NCI-H2081 treated with DMSO at 0.1 percent for 48 hours (cell line): ENCODE results near the gene NCAPG2.

Experiments
- DNase-seq: peaks from one replicate; lab custom pipeline; 2025; lab: John Stamatoyannopoulos, UW

The NCAPG2 gene, protein sequence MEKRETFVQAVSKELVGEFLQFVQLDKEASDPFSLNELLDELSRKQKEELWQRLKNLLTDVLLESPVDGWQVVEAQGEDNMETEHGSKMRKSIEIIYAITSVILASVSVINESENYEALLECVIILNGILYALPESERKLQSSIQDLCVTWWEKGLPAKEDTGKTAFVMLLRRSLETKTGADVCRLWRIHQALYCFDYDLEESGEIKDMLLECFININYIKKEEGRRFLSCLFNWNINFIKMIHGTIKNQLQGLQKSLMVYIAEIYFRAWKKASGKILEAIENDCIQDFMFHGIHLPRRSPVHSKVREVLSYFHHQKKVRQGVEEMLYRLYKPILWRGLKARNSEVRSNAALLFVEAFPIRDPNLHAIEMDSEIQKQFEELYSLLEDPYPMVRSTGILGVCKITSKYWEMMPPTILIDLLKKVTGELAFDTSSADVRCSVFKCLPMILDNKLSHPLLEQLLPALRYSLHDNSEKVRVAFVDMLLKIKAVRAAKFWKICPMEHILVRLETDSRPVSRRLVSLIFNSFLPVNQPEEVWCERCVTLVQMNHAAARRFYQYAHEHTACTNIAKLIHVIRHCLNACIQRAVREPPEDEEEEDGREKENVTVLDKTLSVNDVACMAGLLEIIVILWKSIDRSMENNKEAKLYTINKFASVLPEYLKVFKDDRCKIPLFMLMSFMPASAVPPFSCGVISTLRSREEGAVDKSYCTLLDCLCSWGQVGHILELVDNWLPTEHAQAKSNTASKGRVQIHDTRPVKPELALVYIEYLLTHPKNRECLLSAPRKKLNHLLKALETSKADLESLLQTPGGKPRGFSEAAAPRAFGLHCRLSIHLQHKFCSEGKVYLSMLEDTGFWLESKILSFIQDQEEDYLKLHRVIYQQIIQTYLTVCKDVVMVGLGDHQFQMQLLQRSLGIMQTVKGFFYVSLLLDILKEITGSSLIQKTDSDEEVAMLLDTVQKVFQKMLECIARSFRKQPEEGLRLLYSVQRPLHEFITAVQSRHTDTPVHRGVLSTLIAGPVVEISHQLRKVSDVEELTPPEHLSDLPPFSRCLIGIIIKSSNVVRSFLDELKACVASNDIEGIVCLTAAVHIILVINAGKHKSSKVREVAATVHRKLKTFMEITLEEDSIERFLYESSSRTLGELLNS

DNA sequence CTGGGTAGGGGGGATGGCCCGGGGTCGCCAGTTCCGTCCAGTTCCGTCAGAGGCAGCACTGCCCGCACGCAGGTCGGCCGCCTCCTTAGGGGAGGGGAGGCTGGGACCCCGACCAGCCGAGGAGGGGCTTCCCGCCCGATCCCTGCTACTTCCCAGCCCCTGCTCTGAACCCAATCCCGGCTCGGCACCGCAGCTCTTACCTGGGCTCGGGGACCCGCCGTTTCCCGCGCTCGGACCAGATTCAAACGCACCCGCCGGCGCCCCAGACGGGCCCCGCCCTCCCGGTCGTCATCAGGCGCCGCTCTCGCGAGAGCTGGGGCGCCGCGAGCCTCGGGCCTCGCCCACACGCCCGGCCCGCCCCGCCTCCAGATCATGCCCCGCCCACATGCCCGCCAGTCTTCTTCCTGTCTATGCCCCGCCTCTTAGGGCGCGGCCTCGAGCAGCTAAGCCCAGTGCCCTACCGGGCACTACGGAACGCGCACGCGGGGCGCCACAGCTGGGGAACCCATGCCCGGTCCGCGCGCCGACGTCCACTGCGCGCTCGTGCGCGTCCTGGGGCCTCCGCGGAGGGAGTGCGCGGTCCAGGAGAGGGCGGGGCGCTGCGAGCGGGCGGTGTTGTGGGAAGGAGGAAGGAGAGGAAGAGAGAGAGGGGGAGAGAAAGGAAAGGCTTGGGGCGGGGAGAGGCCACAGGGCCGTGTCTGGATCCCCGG is at the start of gene NCAPG2:
Gene NCAPG2 (minus strand): TSS at position 281 of the 710 bp plus-strand sequence. CDS start 2,905 bp downstream, outside the sequence.
- peak; percentile 94 for DNase-seq

DNA sequence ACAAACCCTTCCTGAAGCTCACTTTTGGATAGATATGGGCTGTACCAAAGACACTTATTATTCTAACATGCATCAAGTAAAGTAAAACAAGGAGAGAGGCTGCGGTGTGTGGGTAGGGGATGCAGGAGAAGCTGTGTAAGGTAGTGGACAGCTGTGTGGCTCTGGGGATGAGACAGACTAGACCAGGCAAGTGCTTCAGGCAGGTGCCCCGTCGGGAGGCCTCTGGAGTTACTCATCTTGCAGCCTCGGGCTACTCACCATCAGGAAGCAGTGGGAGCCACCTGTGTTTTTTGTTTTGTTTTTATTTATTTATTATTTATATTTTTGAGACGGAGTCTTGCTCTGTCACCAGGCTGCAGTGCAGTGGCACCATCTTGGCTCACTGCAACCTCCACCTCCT is 49.3 kb upstream of the NCAPG2 start:
- DNase-seq: no peak

DNA sequence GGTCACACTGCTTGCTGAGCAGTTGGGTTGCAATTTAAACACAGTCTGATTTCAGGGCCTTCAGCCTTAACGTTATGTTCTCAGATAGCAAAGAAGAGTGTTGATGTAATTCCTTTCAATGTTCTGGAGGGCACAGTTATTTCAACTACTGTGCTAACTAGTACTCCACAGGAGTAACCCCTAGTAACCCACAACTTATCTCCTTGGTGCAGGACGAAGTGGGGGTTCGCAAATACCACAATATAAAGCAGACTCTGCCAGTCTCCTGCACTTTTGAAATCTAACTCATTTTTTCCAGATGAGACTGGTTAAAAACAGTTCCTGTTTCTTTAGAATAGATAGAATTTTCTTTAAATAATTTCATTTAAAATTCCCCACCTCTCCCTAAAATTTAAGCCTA is 47.1 kb upstream of the NCAPG2 start:
- no peak for DNase-seq

DNA sequence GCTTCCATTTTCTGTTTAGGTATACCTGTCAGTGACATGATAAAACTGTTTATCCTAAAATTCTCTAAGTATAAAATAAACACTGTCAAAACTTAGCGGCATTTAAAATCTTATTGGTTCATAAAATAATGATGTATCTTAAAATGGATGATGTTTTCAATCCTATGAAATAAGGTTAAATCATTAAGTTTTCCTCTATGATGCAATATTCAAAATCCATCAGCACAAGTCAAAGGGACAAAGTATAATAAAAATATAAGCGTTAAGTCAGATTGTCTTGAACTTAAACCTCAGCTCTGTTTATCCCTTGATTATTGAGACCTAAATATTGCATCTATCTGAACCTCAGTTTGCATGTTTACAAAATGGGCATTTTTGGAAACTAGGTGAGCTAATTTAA is 46.6 kb upstream of the NCAPG2 start:
- no peak for DNase-seq

DNA sequence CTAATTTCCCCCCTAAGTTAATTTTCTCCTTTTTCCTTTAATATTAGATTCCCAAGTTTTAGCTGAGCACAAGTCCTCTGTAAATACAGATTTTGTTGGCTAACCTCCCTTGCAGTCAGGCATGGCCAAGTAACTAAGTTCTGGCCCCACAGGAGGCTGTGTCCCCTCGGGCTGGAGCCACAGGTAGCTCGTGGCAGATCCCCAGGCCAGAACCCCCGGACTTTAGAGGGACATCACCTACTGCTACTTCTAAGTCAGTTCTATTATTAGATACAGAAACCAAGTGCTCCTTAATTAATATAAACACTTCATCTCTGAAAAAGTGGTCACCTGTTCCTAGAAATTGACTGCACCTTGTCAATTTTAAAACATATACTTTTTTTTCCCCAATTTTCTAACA is 46.1 kb upstream of the NCAPG2 start:
- no peak for DNase-seq

DNA sequence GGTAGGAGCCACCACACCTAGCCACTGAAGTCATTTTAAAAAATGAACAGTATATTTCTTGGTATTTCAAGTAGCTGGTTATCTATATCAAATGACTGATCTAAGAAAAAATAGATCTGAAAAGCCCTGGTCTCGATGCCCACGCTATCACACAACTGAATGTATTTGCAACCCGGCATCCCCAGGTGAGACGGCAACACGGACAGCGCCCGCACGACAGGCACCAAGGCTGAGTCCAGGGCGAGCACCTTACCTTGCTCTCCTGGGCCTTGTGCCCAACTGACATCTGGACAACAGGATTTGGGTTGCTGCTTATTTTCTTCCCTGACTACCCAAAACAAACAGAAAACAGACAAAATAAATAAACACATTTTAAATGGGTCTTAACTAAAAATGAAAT is 44.8 kb upstream of the NCAPG2 start:
- no peak for DNase-seq

DNA sequence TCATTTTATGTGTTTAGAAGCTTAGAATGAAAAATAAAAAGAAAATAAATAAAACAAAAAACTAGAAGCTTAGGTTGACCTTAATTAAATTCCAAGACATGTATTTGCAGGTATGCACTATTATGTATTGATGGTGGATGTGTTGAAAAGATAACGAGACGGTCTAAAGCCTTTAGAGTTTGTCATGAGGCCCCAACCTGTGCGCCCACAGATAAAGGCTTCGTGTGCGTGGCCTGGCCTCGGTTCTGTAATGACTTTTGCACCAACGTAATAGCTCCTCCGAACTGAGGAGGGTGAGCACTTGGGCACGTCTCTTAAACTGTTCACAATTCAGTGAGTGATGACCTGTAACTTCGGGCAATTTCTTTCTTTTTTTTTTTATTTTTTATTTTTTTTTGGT is 43.7 kb upstream of the NCAPG2 start:
- no peak for DNase-seq

DNA sequence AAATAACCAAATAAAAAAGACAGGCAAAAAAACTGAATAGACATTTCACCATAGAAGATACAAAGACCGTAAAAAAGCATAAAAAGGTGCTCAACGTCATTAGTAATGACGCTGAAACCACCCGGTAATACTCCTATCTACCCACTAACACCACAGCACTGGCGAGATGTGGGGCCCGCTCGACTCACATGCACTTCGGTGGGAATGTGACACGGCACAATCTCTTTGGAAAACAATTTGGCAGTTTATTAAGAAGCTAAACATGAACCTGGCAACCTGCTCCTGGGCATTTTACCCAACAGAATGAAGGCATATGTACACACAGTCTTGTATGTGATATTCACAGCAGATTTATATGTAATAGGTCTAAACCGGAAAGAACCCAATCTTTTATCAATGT is 42.8 kb upstream of the NCAPG2 start:
- DNase-seq: no peak

DNA sequence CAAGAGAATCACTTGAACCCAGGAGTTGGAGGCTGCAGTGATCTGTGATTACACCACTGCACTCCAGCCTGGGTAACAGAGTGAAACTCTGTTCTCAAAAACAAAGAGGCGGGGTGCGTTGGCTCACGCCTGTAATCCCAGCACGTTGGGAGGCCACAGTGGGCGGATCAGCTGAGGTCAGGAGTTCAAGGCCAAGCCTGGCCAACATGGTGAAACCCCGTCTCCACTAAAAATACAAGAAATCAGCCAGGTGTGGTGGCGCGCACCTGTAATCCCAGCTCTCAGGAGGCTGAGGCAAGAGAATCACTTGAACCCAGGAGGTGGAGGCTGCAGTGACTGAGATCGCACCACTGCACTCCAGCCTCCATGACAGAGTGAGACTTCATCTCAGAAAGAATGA is 42.4 kb upstream of the NCAPG2 start:
- DNase-seq: no peak

DNA sequence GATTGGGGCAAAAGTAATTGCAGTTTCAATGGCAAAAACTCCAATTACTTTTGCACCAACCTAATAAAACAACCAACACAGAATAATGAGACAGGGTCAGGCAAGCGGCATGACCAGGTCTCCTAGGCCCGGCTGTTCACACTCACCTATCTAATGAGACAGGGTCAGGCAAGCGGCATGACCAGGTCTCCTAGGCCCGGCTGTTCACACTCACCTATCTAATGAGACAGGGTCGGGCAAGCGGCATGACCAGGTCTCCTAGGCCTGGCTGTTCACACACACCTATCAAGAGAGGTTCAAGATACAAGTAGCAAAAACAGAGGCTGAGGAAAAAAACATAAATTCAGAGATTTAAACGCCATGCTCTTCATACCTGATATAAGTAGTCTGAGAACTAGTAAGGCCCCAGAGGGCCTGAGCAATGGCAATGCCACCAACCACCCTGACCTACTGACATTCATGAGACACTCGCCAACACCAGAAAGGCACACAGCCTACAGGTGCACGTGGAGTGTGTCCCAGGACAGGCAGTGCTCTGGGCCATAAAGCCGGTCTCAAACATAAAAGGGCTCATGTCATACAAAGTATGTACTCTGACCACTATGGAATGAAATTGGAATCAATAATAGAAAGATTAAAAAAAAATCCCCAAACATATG is 40.6 kb upstream of the NCAPG2 start:
- no peak for DNase-seq

DNA sequence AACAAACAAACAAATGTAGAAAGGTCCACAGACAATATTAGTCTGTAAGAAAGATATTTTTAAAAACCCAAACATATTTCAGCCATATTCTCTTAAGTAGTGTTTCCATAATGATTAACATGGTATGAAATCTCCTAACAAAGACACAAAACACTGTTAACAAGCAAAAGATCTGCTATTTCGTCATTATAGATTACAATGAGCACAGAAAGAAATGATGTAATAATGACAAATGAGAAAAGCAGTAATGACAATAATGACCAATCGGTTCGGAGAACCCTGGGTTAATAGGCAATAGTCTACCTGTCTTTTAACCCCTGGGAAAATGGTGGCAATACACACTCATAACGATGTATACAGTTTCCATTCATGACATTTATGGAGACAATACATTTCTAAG is 39.5 kb upstream of the NCAPG2 start:
- no peak for DNase-seq

DNA sequence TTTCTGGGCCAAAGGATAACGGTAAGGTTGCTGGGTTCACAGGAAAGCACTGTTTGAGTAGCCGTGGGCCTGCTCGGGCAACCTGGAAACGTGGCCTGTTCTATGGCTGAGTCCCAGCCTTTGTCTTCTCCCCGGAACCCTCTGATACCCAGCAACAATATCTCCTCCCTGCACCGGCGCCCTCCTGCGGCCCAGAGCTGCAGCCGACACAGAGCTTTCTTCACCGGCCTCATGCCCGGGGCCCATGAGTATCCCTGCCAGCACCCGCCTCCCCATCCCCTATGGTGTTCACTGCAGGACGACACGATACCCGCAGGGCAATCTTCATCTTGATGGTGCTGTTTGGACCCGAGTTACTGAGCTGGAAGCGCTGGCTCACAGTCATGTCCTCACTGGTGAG is 38.6 kb upstream of the NCAPG2 start:
- DNase-seq: no peak

DNA sequence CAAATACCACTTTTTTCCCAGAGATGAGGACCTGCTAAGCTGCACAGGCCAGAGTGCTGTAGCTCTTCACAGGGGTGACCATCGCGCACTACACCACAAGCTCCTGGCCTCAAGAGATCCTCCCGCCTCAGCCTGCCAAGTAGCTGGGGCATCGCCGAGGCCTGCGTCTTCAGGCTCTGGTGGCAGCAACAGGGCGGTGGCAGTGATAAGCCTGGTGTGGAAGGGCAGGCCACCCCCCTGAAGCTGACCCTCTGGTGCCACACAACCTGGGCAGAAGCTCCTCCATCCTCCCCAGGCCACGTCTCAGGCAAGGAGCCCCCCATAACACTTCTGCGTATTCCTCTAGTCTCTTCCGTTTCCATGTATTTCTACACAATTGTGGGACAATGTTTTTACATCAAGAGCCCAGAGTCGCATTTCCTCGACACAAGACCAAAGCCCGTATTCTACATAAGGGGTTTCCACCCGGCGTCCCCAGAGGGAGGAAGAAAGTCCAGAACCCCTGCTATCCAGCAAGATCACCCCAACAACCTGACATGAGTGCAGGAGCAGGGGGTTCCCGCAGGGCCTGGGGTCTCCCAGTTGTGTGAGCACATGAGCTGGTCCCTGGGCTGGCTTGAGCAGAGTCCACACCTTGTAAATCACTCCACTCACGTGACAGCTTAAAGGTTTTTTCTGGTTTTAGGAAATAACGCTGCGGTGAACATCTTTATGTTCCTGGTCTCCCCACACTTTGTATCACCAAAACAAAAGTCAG is 37.6 kb upstream of the NCAPG2 start:
- DNase-seq: no peak

DNA sequence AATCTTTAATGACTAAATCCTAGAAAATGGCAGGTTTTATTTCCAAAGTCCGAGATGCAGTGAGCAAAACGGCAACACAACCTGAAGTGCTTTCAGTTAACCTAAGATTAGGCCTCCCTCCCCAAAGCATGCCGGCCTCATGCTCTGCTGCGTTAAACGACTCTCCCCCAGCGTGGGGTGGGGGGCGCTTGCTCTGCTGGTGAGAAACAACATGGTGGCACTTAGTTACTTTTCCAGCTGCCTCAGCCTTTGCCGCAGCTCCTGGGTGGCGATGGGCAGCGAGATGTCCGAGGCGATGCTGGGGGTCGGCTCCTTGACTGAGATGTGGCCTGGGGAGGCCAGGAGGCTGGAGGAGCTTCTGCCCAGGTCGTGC is 36.7 kb upstream of the NCAPG2 start:
- no peak for DNase-seq

DNA sequence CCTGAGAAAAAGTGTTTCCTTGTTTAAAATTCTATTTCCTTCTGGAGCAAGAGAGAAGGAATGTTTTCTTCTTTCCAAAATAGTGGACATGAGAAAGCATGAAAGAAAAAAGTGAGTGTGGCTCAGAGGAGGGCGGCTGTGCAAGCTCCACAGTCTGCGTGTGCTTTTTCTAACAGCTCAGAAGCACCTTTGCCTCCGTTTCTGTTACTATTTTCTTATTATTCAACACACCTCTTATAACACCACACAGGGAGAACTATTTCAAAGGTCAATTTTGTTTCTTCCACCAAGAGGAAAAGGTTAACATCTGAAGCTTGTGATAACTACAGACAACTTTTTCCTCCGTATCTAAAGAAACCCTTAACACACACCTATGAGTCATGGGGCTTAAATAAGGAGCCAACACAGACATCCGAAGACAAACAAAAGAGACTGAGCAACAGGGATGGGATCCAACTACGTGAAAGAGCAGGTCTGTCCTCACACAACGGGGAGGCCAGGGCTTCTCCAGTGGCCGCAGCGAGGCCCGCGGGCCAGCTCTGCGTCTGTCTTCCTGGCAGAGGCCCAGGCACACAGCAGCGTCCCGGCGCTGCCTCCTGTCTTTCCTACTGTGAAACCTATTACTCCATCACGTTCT is 36.2 kb upstream of the NCAPG2 start:
- no peak for DNase-seq

DNA sequence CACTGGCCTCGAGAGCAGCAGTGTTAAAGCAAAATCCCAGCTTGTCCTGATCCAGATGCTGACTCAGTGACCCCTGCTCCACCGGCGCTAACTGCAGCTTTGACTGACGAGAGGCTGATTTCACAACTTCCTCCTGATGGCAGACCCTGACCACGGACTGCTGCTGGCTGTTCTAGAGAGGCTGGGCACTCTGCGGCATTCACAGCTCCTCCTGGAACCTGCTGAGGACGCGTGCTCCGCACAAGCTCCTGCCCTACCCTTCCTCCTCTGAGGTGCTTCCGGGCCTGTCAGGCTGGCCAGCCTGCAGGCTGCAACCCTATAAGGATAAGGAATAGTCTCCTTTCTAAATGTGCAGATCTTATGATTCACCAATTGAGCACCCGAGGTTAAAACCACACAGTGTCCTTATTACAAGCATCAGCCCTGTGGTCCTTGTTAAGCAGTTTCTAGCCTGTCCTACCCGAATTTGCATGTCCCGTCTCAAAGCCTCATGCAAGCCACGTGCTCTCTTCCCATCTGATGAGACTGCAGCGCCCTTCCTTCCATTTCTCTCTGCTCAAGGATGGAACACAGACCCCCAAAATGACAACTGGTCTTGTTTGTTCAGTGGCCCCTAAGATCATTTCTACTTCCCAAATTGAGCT is 35.5 kb upstream of the NCAPG2 start:
- DNase-seq: no peak

DNA sequence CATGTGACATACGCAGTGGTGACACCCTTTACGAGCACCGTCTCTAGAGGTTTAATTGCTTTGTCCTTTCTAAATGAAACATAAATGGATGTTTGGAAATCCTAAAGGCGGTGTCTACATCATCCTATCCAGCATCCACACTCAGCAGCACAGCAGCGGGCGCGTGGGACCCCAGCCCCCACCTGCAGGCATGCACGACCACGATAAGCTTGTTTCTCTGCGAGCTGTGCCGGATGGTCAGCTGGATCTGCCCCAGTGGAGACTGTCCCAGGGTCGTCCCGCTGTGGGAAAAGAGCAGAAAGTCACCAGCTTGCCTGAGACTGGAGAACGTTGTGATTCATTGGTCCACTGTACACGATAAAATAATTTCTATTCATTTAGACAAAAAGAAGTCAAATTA is 34.2 kb upstream of the NCAPG2 start:
- DNase-seq: no peak

DNA sequence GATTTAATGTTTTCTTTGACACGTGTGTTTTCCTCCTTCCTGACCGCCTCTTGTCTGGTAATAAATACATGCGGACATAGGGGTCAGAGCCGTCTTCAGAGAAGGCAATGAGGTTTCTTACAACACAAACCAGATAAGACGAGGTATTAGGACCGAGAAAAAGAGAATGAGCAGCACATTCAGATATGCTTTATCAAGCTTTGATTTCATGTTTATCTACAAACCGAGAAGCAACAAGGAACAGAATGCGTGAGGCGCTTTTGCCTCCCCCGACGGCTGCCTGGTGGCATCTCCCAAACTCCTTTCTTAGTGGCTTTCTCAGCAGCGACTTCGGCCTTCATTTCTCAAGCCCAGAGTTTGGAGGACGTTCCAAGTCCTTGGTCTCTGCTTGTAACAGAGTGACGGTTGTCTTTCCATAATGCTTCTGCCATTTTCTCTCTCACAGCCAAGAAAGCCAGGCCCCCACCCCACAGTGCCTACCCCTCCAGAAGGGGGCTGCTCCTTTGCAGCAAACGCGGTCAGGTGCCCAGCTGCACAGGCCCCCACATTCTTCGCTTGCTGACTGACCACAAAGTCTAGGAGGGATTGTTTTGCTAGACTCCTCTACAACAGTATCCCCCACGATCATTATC is 32.6 kb upstream of the NCAPG2 start:
- no peak for DNase-seq

DNA sequence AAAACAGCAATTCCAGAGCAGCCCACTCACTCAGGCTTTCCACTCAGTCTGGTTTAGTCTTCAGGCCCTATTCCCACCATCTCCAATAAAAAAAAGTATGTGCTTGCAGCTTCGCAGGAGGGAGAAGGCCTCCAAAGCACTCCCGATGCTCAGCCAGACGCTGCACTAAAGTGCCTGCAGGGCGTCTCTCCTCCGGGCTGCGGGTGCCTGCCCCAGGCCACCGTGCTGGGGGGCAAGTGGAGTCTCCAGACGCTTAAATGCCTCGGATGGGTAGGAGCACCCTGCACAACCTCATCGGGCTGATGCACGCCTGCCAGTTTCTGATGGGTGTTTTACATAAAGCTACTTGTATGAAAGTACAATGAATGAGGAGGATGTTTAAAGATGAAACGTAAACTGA is 31.3 kb upstream of the NCAPG2 start:
- DNase-seq: no peak
